ENCODE results near the gene SCRN2. TPM values are rescaled to one million over a fixed set of nuclear protein-coding genes. Genes with fewer than 3 reads are reported as not detected.
A peak's percentile ranks its signal among the peaks of the same experiment; 100 is the strongest.

Gene SCRN2
- total RNA-seq, 1 donor from 2014 or later, result 23.2 TPM

GRCh38 chr17:47806913-47807255 is 34.2 kb downstream of the SCRN2 start:
- DNase-seq (ENCODE audit: low read depth in 2 of 2), result no peak

GRCh38 chr17:47806026-47806912 is 34.8 kb downstream of the SCRN2 start:
- no peak for DNase-seq (ENCODE audit: low read depth in 2 of 2)

GRCh38 chr17:47804461-47804860 is 36.6 kb downstream of the SCRN2 start:
- DNase-seq (ENCODE audit: low read depth in 2 of 2), result no peak

- no peak for DNase-seq (ENCODE audit: low read depth in 2 of 2)
Observed at GRCh38 chr17:47803751-47804150, 37.3 kb downstream of the SCRN2 start.

- no peak for DNase-seq (ENCODE audit: low read depth in 2 of 2)
Observed at GRCh38 chr17:47803201-47803600, 37.9 kb downstream of the SCRN2 start.

GRCh38 chr17:47802341-47803022 is 38.6 kb downstream of the SCRN2 start:
- peak; percentile 54 to 63 for DNase-seq (ENCODE audit: low read depth in 2 of 2)

- DNase-seq (ENCODE audit: low read depth in 2 of 2), result no peak
Observed at GRCh38 chr17:47801906-47802305, 39.2 kb downstream of the SCRN2 start.

GRCh38 chr17:47801176-47801765 is 39.8 kb downstream of the SCRN2 start:
- DNase-seq (ENCODE audit: low read depth in 2 of 2), result no peak

GRCh38 chr17:47800686-47801085 is 40.4 kb downstream of the SCRN2 start:
- no peak for DNase-seq (ENCODE audit: low read depth in 2 of 2)

- no peak for DNase-seq (ENCODE audit: low read depth in 2 of 2)
Observed at GRCh38 chr17:47797797-47798196, 43.3 kb downstream of the SCRN2 start.

- DNase-seq (ENCODE audit: low read depth in 2 of 2), result no peak
Observed at GRCh38 chr17:47792979-47793378, 48.1 kb downstream of the SCRN2 start.

GRCh38 chr17:47792457-47792856 is 48.6 kb downstream of the SCRN2 start:
- DNase-seq (ENCODE audit: low read depth in 2 of 2), result no peak

GRCh38 chr17:47791025-47791424 is 50.0 kb downstream of the SCRN2 start:
- DNase-seq (ENCODE audit: low read depth in 2 of 2), result no peak

GRCh38 chr17:47789611-47790561 is 51.2 kb downstream of the SCRN2 start:
- peak; percentile 41 to 61 for DNase-seq (ENCODE audit: low read depth in 2 of 2)

Other genes starting within 250 kb of the SCRN2 start
- 167 and 179 TPM in 2 replicates for gene KPNB1, start 191.4 kb downstream of the SCRN2 start, total RNA-seq
- 5.6 and 5.7 TPM in 2 replicates for gene TBKBP1, start 147.1 kb downstream of the SCRN2 start, total RNA-seq
- not detected in 2 replicates for gene TBX21, start 108.0 kb downstream of the SCRN2 start, total RNA-seq
- 4.8 and 7.5 TPM in 2 replicates for gene OSBPL7, start 19.5 kb downstream of the SCRN2 start, total RNA-seq
- gene MRPL10, start 9.7 kb downstream of the SCRN2 start, total RNA-seq, result 16.3 and 18.3 TPM in 2 replicates
- gene LRRC46, start 9.6 kb downstream of the SCRN2 start, total RNA-seq, result not detected in 2 replicates
- gene SP6, start 9.9 kb upstream of the SCRN2 start, total RNA-seq, result 0.65 and 3.0 TPM in 2 replicates
- gene SP2, start 55.0 kb upstream of the SCRN2 start, total RNA-seq, result 0.87 and 1.8 TPM in 2 replicates
- 15.7 and 24.4 TPM in 2 replicates for gene PNPO, start 100.3 kb upstream of the SCRN2 start, total RNA-seq
- gene PRR15L, start 116.6 kb upstream of the SCRN2 start, total RNA-seq, result not detected in 2 replicates
- 50.3 and 51.8 TPM in 2 replicates for gene CDK5RAP3, start 129.8 kb upstream of the SCRN2 start, total RNA-seq
- gene COPZ2, start 196.5 kb upstream of the SCRN2 start, total RNA-seq, result 4.6 and 7.0 TPM in 2 replicates
- gene NFE2L1, start 207.1 kb upstream of the SCRN2 start, total RNA-seq, result 72.6 and 93.5 TPM in 2 replicates